H9 (cell line): ENCODE measurements around the gene PTPRR. TPM values are rescaled to one million over a fixed set of nuclear protein-coding genes. Genes with fewer than 3 reads are reported as not detected.

Experiments
- DNase-seq: peaks from one replicate; pipeline ENCODE4 v3.0.0-alpha.2; 2017
- H2AFZ ChIP-seq: one replicate; pipeline ENCODE4 v1.6.1; 2013; ENCODE audit warnings: mild to moderate bottlenecking, low read length, control low read depth, moderate library complexity
- H2AK5ac ChIP-seq: 2 replicates; pipeline ENCODE4 v1.6.1; 2013; ENCODE audit warnings: low read length, control low read depth, mixed read lengths; ENCODE audit not compliant: insufficient read length
- H2BK120ac ChIP-seq: one replicate; pipeline ENCODE4 v1.6.1; 2013; ENCODE audit warnings: low read depth, mild to moderate bottlenecking, low read length, control low read depth, inconsistent platforms; ENCODE audit not compliant: poor library complexity, severe bottlenecking
- H2BK12ac ChIP-seq: 2 replicates; pipeline ENCODE4 v1.6.1; 2013; ENCODE audit warnings: low read length, control low read depth, mixed read lengths, low read depth; ENCODE audit not compliant: insufficient read length
- H2BK15ac ChIP-seq: 2 replicates; pipeline ENCODE4 v1.6.1; 2013; ENCODE audit warnings: low read depth, low read length, control low read depth
- H2BK20ac ChIP-seq: one replicate; pipeline ENCODE4 v1.6.1; 2013; ENCODE audit warnings: low read depth, mild to moderate bottlenecking, low read length, control low read depth, inconsistent platforms; ENCODE audit not compliant: poor library complexity, severe bottlenecking
- H2BK5ac ChIP-seq: 2 replicates; pipeline ENCODE4 v1.6.1; 2013; ENCODE audit warnings: low read length, control low read depth, mixed read lengths; ENCODE audit not compliant: insufficient read length
- H3K14ac ChIP-seq: 2 replicates; pipeline ENCODE4 v1.6.1; 2013; ENCODE audit warnings: low read length, control low read depth; ENCODE audit not compliant: insufficient read depth
- H3K18ac ChIP-seq: 2 replicates; pipeline ENCODE4 v1.6.1; 2013; ENCODE audit warnings: low read depth, mild to moderate bottlenecking, mixed read lengths, low read length, control low read depth; ENCODE audit not compliant: insufficient read length
- H3K23ac ChIP-seq: 2 replicates; pipeline ENCODE4 v1.6.1; 2013; ENCODE audit warnings: low read length, control low read depth, mixed read lengths, low read depth; ENCODE audit not compliant: insufficient read length
- H3K23me2 ChIP-seq: 2 replicates; pipeline ENCODE4 v1.6.1; 2013; ENCODE audit warnings: low read depth, mild to moderate bottlenecking, mixed read lengths, low read length, control low read depth; ENCODE audit not compliant: insufficient read length, poor library complexity, severe bottlenecking
- H3K27ac ChIP-seq: 2 replicates; pipeline ENCODE4 v1.5.1; 2013; ENCODE audit warnings: low read length, control low read depth, mixed read lengths, low read depth; ENCODE audit not compliant: insufficient read length
- H3K27me3 ChIP-seq: 2 replicates; pipeline ENCODE4 v1.6.1; 2013; ENCODE audit warnings: low read length, control low read depth, inconsistent platforms; ENCODE audit not compliant: insufficient read depth
- H3K4ac ChIP-seq: 2 replicates; pipeline ENCODE4 v1.6.1; 2013; ENCODE audit warnings: low read depth, mild to moderate bottlenecking, control low read depth, inconsistent platforms, low read length, moderate library complexity
- H3K4me1 ChIP-seq: 2 replicates; pipeline ENCODE4 v1.6.1; 2013; ENCODE audit warnings: low read length, control low read depth, inconsistent platforms; ENCODE audit not compliant: insufficient read depth
- H3K4me2 ChIP-seq: 2 replicates; pipeline ENCODE4 v1.6.1; 2013; ENCODE audit warnings: low read length, control low read depth, mixed read lengths; ENCODE audit not compliant: insufficient read length, insufficient read depth
- H3K56ac ChIP-seq: 2 replicates; pipeline ENCODE4 v1.6.1; 2013; ENCODE audit warnings: low read depth, mild to moderate bottlenecking, mixed read lengths, low read length, control low read depth; ENCODE audit not compliant: insufficient read length
- H3K79me1 ChIP-seq: 2 replicates; pipeline ENCODE4 v1.6.1; 2013; ENCODE audit warnings: low read depth, mild to moderate bottlenecking, moderate library complexity, low read length, control low read depth, inconsistent platforms; ENCODE audit not compliant: insufficient read depth, poor library complexity, severe bottlenecking
- H3K79me2 ChIP-seq: 2 replicates; pipeline ENCODE4 v1.6.1; 2013; ENCODE audit warnings: low read length, control low read depth, inconsistent platforms; ENCODE audit not compliant: insufficient read depth
- H3K9ac ChIP-seq: 2 replicates; pipeline ENCODE4 v1.6.1; 2013; ENCODE audit warnings: low read length, control low read depth, mixed read lengths; ENCODE audit not compliant: insufficient read length; ENCODE audit errors: extremely low read depth
- H3K9me3 ChIP-seq: one replicate; pipeline ENCODE4 v1.6.1; 2013; ENCODE audit warnings: low read depth, low read length, inconsistent platforms; ENCODE audit not compliant: control insufficient read depth
- H3T11ph ChIP-seq: one replicate; pipeline ENCODE4 v1.6.1; 2013; ENCODE audit warnings: mild to moderate bottlenecking, low read length, control low read depth, inconsistent platforms
- H4K20me1 ChIP-seq: one replicate; pipeline ENCODE4 v1.6.1; 2013; ENCODE audit not compliant: control insufficient read depth, insufficient read length, insufficient read depth
- H4K5ac ChIP-seq: 2 replicates; pipeline ENCODE4 v1.6.1; 2013; ENCODE audit warnings: low read depth, mild to moderate bottlenecking, mixed read lengths, low read length, control low read depth; ENCODE audit not compliant: insufficient read length
- H4K8ac ChIP-seq: replicated peaks from 2 replicates; pipeline ENCODE4 v1.6.1; 2013; ENCODE audit warnings: low read length, control low read depth, mixed read lengths, low read depth; ENCODE audit not compliant: insufficient read length
- H4K91ac ChIP-seq: 2 replicates; pipeline ENCODE4 v1.6.1; 2013; ENCODE audit warnings: low read depth, mild to moderate bottlenecking, moderate library complexity, mixed read lengths, low read length, control low read depth; ENCODE audit not compliant: insufficient read length
- H3K27ac Mint-ChIP-seq, 3 experiments: 2 replicates in 2 of 3; 3 replicates in 1 of 3; pipeline ENCODE4 v1.8.0; 2020 to 2021; ENCODE audit warnings: mixed read lengths in 3 of 3, mild to moderate bottlenecking in 1 of 3, moderate library complexity in 1 of 3
- H3K27me3 Mint-ChIP-seq: 2 replicates; pipeline ENCODE4 v1.8.0; 2021; ENCODE audit warnings: low read depth, mild to moderate bottlenecking, moderate library complexity, mixed read lengths
- H3K36me3 Mint-ChIP-seq, 3 experiments: 2 replicates in 2 of 3; 3 replicates in 1 of 3; pipeline ENCODE4 v1.8.0; 2020 to 2021; ENCODE audit warnings: low read depth in 3 of 3, mixed read lengths in 3 of 3; ENCODE audit not compliant: insufficient read depth in 1 of 3
- H3K4me1 Mint-ChIP-seq, 2 experiments: 2 replicates each; pipeline ENCODE4 v1.8.0; 2020; ENCODE audit warnings: mixed read lengths in 2 of 2
- H3K4me3 Mint-ChIP-seq, 2 experiments: 2 replicates in 1 of 2; 3 replicates in 1 of 2; pipeline ENCODE4 v1.8.0; 2020 to 2021; ENCODE audit warnings: mild to moderate bottlenecking in 2 of 2, mixed read lengths in 2 of 2, moderate library complexity in 1 of 2
- H3K9me3 Mint-ChIP-seq, 2 experiments: 2 replicates in 1 of 2; 3 replicates in 1 of 2; pipeline ENCODE4 v1.8.0; 2020; ENCODE audit warnings: mild to moderate bottlenecking in 2 of 2, mixed read lengths in 2 of 2, moderate library complexity in 1 of 2
- WGBS: extraction: QIAGEN DNeasy Blood & Tissue Kit; methylation state at CpG from one replicate; pipeline ENCODE4 v1.1.7; 2013; ENCODE audit warnings: missing lambda C conversion rate, low lambda C conversion rate, mixed read lengths; ENCODE audit not compliant: insufficient read length; ENCODE audit errors: extremely low coverage; 5-methylcytosine and 5-hydroxymethylcytosine counted together
- total RNA-seq: library from RNA; stranded (reverse); gene quantifications from 2 replicates; pipeline ENCODE4 v1.2.1, GENCODE V29; 2021
- TF ChIP-seq, protein P1 (sequence below): fragments of 200-600 bp; sonication (generic); conservative IDR thresholded peaks from 3 replicates; pipeline ENCODE4 v1.8.0; 2021; ENCODE audit warnings: antibody characterized with exemption, mild to moderate bottlenecking

PTPRR gene
- total RNA-seq, 1 experiment from 2014 or later: 0.22 TPM

- peaks cover 0 to 8% of the 10 kb centered on the region in 2 experiments; a peak in 1 of 4 replicates for H3K4me1 Mint-ChIP-seq
- no peaks in the 10 kb centered on the region for H3K9me3 Mint-ChIP-seq
- Histone ChIP-seq H2BK12ac (no peak overlapping the region), H2AFZ (no peak overlapping the region), H3K23ac (no peak overlapping the region), H3K79me1 (no peaks in the 10 kb centered on the region), H2BK5ac (no peak overlapping the region), H2BK15ac (no peak overlapping the region), H2BK120ac (no peak overlapping the region), H3K14ac (no peak overlapping the region), H3K4me2 (no peak overlapping the region), H4K5ac (no peak overlapping the region), H3K79me2 (no peaks in the 10 kb centered on the region), H3K56ac (no peak overlapping the region), H3K23me2 (no peaks in the 10 kb centered on the region), H3K9me3 (no peaks in the 10 kb centered on the region), H4K8ac (no peak overlapping the region), H4K91ac (no peak overlapping the region), H2AK5ac (no peak overlapping the region), H3K4ac (no peak overlapping the region), H2BK20ac (no peak overlapping the region), H3K27me3 (no peaks in the 10 kb centered on the region), H3T11ph (no peak overlapping the region), H3K9ac (no peak overlapping the region), H4K20me1 (no peaks in the 10 kb centered on the region), H3K18ac (no peak overlapping the region), H3K4me1 (no peaks in the 10 kb centered on the region), H3K27ac (no peak overlapping the region)
- no peaks in the 10 kb centered on the region for H3K27me3 Mint-ChIP-seq
- H3K4me3 Mint-ChIP-seq: no peak overlapping the region
- DNase-seq: no peak
- TF ChIP-seq, protein P1, sequence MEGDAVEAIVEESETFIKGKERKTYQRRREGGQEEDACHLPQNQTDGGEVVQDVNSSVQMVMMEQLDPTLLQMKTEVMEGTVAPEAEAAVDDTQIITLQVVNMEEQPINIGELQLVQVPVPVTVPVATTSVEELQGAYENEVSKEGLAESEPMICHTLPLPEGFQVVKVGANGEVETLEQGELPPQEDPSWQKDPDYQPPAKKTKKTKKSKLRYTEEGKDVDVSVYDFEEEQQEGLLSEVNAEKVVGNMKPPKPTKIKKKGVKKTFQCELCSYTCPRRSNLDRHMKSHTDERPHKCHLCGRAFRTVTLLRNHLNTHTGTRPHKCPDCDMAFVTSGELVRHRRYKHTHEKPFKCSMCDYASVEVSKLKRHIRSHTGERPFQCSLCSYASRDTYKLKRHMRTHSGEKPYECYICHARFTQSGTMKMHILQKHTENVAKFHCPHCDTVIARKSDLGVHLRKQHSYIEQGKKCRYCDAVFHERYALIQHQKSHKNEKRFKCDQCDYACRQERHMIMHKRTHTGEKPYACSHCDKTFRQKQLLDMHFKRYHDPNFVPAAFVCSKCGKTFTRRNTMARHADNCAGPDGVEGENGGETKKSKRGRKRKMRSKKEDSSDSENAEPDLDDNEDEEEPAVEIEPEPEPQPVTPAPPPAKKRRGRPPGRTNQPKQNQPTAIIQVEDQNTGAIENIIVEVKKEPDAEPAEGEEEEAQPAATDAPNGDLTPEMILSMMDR: no peak
- no CpG with 5 or more reads among the region's 1 CpG for WGBS
- H3K36me3 Mint-ChIP-seq: no peaks in the 10 kb centered on the region
- H3K27ac Mint-ChIP-seq: no peak overlapping the region
Observed at GRCh38 chr12:70748809-70749208, 171.7 kb downstream of the PTPRR start.
